Thyroid gland (tissue), 4 donors: Measurements from ENCODE around the gene FPR3. TPM values are rescaled to one million over a fixed set of nuclear protein-coding genes. Genes with fewer than 3 reads are reported as not detected.

Experiments used
- DNase-seq, 2 donors: peaks; one replicate each; pipeline ENCODE4 v3.0.0-alpha.2; 2019
- H3K27ac ChIP-seq, 3 donors: fragments of 200-600 bp; sonication (generic); 1 replicate in 2 of 3; 2 replicates in 1 of 3; pipeline ENCODE4 v1.5.1; 2016 to 2019; ENCODE audit warnings: mild to moderate bottlenecking in 1 of 3, moderate library complexity in 1 of 3
- H3K27me3 ChIP-seq: fragments of 200-600 bp; sonication (generic); one replicate; pipeline ENCODE4 v1.5.1; 2019
- H3K36me3 ChIP-seq, 2 donors: fragments of 200-600 bp; sonication (generic); one replicate each; pipeline ENCODE4 v1.5.1; 2016 to 2019
- H3K4me1 ChIP-seq, 2 donors: fragments of 200-600 bp; sonication (generic); one replicate each; pipeline ENCODE4 v1.5.1; 2017 to 2019
- H3K4me3 ChIP-seq, 3 donors: fragments of 200-600 bp; sonication (generic); replicated peaks in 1 of 3; 1 replicate in 2 of 3; 2 replicates in 1 of 3; pipeline ENCODE4 v1.5.1; 2016; ENCODE audit warnings: mild to moderate bottlenecking in 1 of 3
- H3K9me3 ChIP-seq: fragments of 200-600 bp; sonication (generic); one replicate; pipeline ENCODE4 v1.5.1; 2017
- CTCF ChIP-seq, 6 experiments: fragments of 200-600 bp in 3 of 6; fragments of 450-650 bp in 3 of 6; sonication (generic) in 3 of 6; IDR thresholded peaks; one replicate each; pipeline ENCODE4 v1.5.1; 2016 to 2019; ENCODE audit warnings: antibody characterized with exemption in 6 of 6, mild to moderate bottlenecking in 2 of 6, inconsistent platforms in 1 of 6, moderate library complexity in 1 of 6
- POLR2A ChIP-seq, 2 donors: fragments of 450-650 bp; IDR thresholded peaks; one replicate each; pipeline ENCODE4 v1.6.1; 2017; ENCODE audit warnings: antibody characterized with exemption in 2 of 2, mild to moderate bottlenecking in 2 of 2, moderate library complexity in 1 of 2
- WGBS, 2 donors: methylation state at CpG; one replicate each; pipeline ENCODE4 v1.1.5; 2017; 5-methylcytosine and 5-hydroxymethylcytosine counted together
- intact Hi-C: fragments of 100-400 bp; cut with DNase I; formaldehyde crosslinking; loops from one replicate; pipeline ENCODE4 v1.15.1; 2023
- total RNA-seq, 4 donors: library from RNA; depleted of rRNA; stranded (reverse); fragments of >200 nt; gene quantifications; one replicate each; pipeline ENCODE4 v1.2.3, GENCODE V29; 2016

FPR3 gene
- total RNA-seq, 4 donors from 2014 or later = 1.6 to 9.7 (median 2.7) TPM

- TF ChIP-seq CTCF (IDR thresholded peaks at IDR 0.05) (no peak), POLR2A (IDR thresholded peaks at IDR 0.05) (no peak)
- no peaks in the 10 kb centered on the region for H3K9me3 ChIP-seq
- H3K27ac ChIP-seq = no peak overlapping the region
- H3K4me3 ChIP-seq = no peak overlapping the region
- DNase-seq = no peak
- no peaks in the 10 kb centered on the region for H3K4me1 ChIP-seq
- H3K36me3 ChIP-seq = no peaks in the 10 kb centered on the region
- WGBS, 2 donors = 79 to 83% methylated on average over 2 of the region's 2 CpGs
- H3K27me3 ChIP-seq = no peaks in the 10 kb centered on the region
- intact Hi-C loops = no loop called here
These were observed 35.3 kb downstream of the FPR3 start for GRCh38 chr19:51830274-51830673.

GRCh38 chr19:51837145-51837544 is 42.2 kb downstream of the FPR3 start:
- TF ChIP-seq POLR2A (IDR thresholded peaks at IDR 0.05) (no peak), CTCF (IDR thresholded peaks at IDR 0.05) (no peak)
- H3K4me1 ChIP-seq = no peaks in the 10 kb centered on the region

GRCh38 chr19:51861870-51862622 is 67.1 kb downstream of the FPR3 start:
- Histone ChIP-seq H3K27me3 (no peaks in the 10 kb centered on the region), H3K4me3 (no peak overlapping the region), H3K9me3 (peaks cover 12% of the 10 kb centered on the region), H3K27ac (no peak overlapping the region), H3K4me1 (no peaks in the 10 kb centered on the region), H3K36me3 (peaks cover 0 to 4% of the 10 kb centered on the region in 2 donors)
- no peak for DNase-seq
- intact Hi-C loops = loop anchor here (10.0 kb wide), 1 partner anchor 613 kb away; no protein-coding TSS in a partner anchor
- 93 to 100% methylated on average over 2 of the region's 2 CpGs for WGBS, 2 donors
- TF ChIP-seq POLR2A (IDR thresholded peaks at IDR 0.05) (no peak), CTCF (IDR thresholded peaks at IDR 0.05) (no peak)

More at GRCh38 chr19:51837145-51837544, 42.2 kb downstream of the FPR3 start:
- DNase-seq = no peak
- no peak overlapping the region for H3K4me3 ChIP-seq
- no peaks in the 10 kb centered on the region for H3K9me3 ChIP-seq
- 90 to 98% methylated on average over 2 of the region's 2 CpGs for WGBS, 2 donors
- no peaks in the 10 kb centered on the region for H3K36me3 ChIP-seq
- no peaks in the 10 kb centered on the region for H3K27me3 ChIP-seq
- H3K27ac ChIP-seq = no peak overlapping the region
- intact Hi-C loops = no loop called here

GRCh38 chr19:51873097-51873496 is 78.1 kb downstream of the FPR3 start:
- WGBS, 2 donors = 94 to 98% methylated on average over 4 of the region's 4 CpGs
- H3K36me3 ChIP-seq = peaks cover 54 to 56% of the 10 kb centered on the region in 2 donors
- no peak overlapping the region for H3K4me3 ChIP-seq

More at GRCh38 chr19:51873097-51873496, 78.1 kb downstream of the FPR3 start:
- no peak for TF ChIP-seq POLR2A (IDR thresholded peaks at IDR 0.05)
- TF ChIP-seq CTCF (IDR thresholded peaks at IDR 0.05) = no peak
- H3K4me1 ChIP-seq = no peaks in the 10 kb centered on the region
- no peaks in the 10 kb centered on the region for H3K27me3 ChIP-seq
- DNase-seq = no peak
- H3K27ac ChIP-seq = no peak overlapping the region
- intact Hi-C loops = no loop called here
- no peaks in the 10 kb centered on the region for H3K9me3 ChIP-seq

Other genes with a start within 250 kb of the FPR3 start
- 10 to 100 TPM in 1 of 4 donors, 1 to 10 TPM in 3; 9.0 to 12.9 (median 9.4) TPM for gene ZNF175, start 223.9 kb upstream of the FPR3 start, total RNA-seq
- gene SIGLEC5, start 164.8 kb upstream of the FPR3 start, total RNA-seq = under 1 TPM in 3 of 4 donors, not detected in 1; 0.27 to 0.92 (median 0.44) TPM
- gene SIGLEC14, start 148.3 kb upstream of the FPR3 start, total RNA-seq = 1 to 10 TPM in 2 of 4 donors, under 1 TPM in 1, not detected in 1; 0.22 to 6.2 (median 1.7) TPM
- 10 to 100 TPM; 11.9 to 26.2 (median 20.4) TPM for gene SPACA6, start 101.8 kb upstream of the FPR3 start, total RNA-seq
- gene HAS1, start 71.2 kb upstream of the FPR3 start, total RNA-seq = 1 to 10 TPM in 2 of 4 donors, not detected in 2; 1.1 to 1.5 TPM
- gene FPR1, start 43.3 kb upstream of the FPR3 start, total RNA-seq = 1 to 10 TPM; 1.7 to 5.8 (median 3.3) TPM
- gene FPR2, start 34.0 kb upstream of the FPR3 start, total RNA-seq = under 1 TPM in 3 of 4 donors, not detected in 1; 0.11 to 0.94 (median 0.39) TPM
- gene ZNF577, start 92.8 kb downstream of the FPR3 start, total RNA-seq = 10 to 100 TPM; 20.8 to 34.9 (median 22.2) TPM
- 10 to 100 TPM; 10.5 to 19.1 (median 14.9) TPM for gene ZNF649, start 109.9 kb downstream of the FPR3 start, total RNA-seq
- 10 to 100 TPM in 3 of 4 donors, 1 to 10 TPM in 1; 7.9 to 27.7 (median 15.6) TPM for gene ZNF613, start 132.3 kb downstream of the FPR3 start, total RNA-seq
- 10 to 100 TPM; 12.0 to 27.4 (median 16.4) TPM for gene ZNF350, start 191.7 kb downstream of the FPR3 start, total RNA-seq
- gene ZNF615, start 213.1 kb downstream of the FPR3 start, total RNA-seq = 10 to 100 TPM; 19.5 to 36.9 (median 20.6) TPM
- 10 to 100 TPM; 10.6 to 17.6 (median 14.0) TPM for gene ZNF614, start 233.2 kb downstream of the FPR3 start, total RNA-seq